MCF 10A (cell line): Measurements from ENCODE around the gene CYP4F8. TPM values are rescaled to one million over a fixed set of nuclear protein-coding genes. Genes with fewer than 3 reads are reported as not detected.

Source experiments
- BruUV-seq: library from RNA; stranded (reverse); fragments of 400-500 nt; replicated peaks from 2 replicates; lab custom pipeline; 2021; lab: Mats Ljungman, UMichigan
- CTCF ChIA-PET: fragments of 300-600 bp; sonication (Branson Sonifier 250); formaldehyde crosslinking; extraction: SDS; loops from one replicate; lab custom pipeline; 2021; ENCODE audit warnings: antibody characterized with exemption, inconsistent platforms; lab: Yijun Ruan, JAX
- POLR2A ChIA-PET: fragments of 300-600, 350-650 bp; sonication (Branson Sonifier 250); formaldehyde crosslinking; extraction: SDS; loops from one replicate; lab custom pipeline; 2020; ENCODE audit warnings: antibody characterized with exemption, inconsistent platforms; lab: Yijun Ruan, JAX
- DNase-seq: peaks from one replicate; pipeline ENCODE4 v3.0.0-alpha.2; 2018; ENCODE audit not compliant: unreplicated experiment
- H3K27ac Mint-ChIP-seq: one replicate; pipeline ENCODE4 v1.8.0; 2022; ENCODE audit warnings: mild to moderate bottlenecking, low read depth, mixed read lengths; ENCODE audit not compliant: unreplicated experiment
- H3K27me3 Mint-ChIP-seq: one replicate; pipeline ENCODE4 v1.8.0; 2022; ENCODE audit warnings: mixed read lengths; ENCODE audit not compliant: insufficient read depth, unreplicated experiment
- H3K36me3 Mint-ChIP-seq: one replicate; pipeline ENCODE4 v1.8.0; 2022; ENCODE audit warnings: mild to moderate bottlenecking, moderate library complexity, mixed read lengths; ENCODE audit not compliant: insufficient read depth, unreplicated experiment
- H3K4me1 Mint-ChIP-seq: one replicate; pipeline ENCODE4 v1.8.0; 2022; ENCODE audit warnings: mixed read lengths; ENCODE audit not compliant: insufficient read depth, unreplicated experiment
- H3K4me3 Mint-ChIP-seq: one replicate; pipeline ENCODE4 v1.8.0; 2022; ENCODE audit warnings: mild to moderate bottlenecking, moderate library complexity, mixed read lengths; ENCODE audit not compliant: unreplicated experiment
- H3K9me3 Mint-ChIP-seq: one replicate; pipeline ENCODE4 v1.8.0; 2022; ENCODE audit warnings: mixed read lengths; ENCODE audit not compliant: unreplicated experiment
- intact Hi-C: fragments of 100-400 bp; cut with micrococcal nuclease; formaldehyde crosslinking; loops from 2 replicates; pipeline ENCODE4 v1.14.1; 2022
- total RNA-seq: library from RNA; stranded (reverse); gene quantifications from 2 replicates; pipeline ENCODE4 v1.2.3, GENCODE V29; 2022
- TF ChIP-seq, protein P1 (sequence below): fragments of 200-600 bp; IDR thresholded peaks from one replicate; pipeline ENCODE4 v1.8.0; 2022; ENCODE audit warnings: antibody characterized with exemption, mild to moderate bottlenecking; ENCODE audit not compliant: unreplicated experiment

Gene CYP4F8
- total RNA-seq, 1 experiment from 2014 or later = not detected

DNA sequence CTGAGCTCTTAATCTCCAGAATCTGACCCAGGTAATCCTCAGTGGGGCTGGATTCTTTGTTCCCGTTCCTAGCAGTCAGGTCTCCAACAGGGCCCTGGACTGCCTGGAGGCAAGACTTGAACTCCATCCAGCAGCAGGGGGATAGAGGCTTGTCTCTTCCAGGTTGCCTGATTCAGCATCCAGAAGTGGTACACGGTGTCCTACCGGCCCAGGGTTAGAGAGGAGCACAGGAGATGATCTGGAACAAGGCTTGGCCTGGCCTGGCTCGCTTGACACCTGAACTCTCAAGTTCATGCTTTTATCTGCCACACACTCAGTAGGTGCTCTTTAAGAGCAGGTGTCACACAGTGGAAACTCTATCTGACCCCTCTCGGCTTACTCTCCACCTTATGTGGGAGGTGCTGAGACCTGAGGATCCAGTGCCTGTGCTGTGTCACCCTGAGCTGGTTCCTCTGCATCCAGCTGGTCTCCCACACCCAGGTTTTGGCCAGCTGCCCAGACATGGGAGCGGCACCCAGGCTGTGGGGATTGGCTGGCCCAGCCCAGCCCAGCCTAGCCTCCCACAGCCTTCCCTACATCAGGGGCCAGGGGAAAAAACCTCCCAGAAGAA is 25.4 kb downstream of the CYP4F8 start, which contains the start of gene CYP4F3:
Gene CYP4F3, plus strand, starts transcription at position 604 of the 610 bp plus-strand sequence. CDS start 519 bp downstream, outside the sequence.
- no TSS peak for BruUV-seq
- no peaks in the 10 kb centered on the region for H3K36me3 Mint-ChIP-seq
- intact Hi-C loops = no loop called here
- H3K27ac Mint-ChIP-seq = no peak within 1 kb of the TSS
- peak; percentile 91 for DNase-seq
- H3K4me3 Mint-ChIP-seq = no peak within 1 kb of the TSS
- peaks cover 20% of the 10 kb centered on the region for H3K4me1 Mint-ChIP-seq
- H3K27me3 Mint-ChIP-seq = no peaks in the 10 kb centered on the region
- H3K9me3 Mint-ChIP-seq = peaks cover 28% of the 10 kb centered on the region
- TF ChIP-seq, protein P1, sequence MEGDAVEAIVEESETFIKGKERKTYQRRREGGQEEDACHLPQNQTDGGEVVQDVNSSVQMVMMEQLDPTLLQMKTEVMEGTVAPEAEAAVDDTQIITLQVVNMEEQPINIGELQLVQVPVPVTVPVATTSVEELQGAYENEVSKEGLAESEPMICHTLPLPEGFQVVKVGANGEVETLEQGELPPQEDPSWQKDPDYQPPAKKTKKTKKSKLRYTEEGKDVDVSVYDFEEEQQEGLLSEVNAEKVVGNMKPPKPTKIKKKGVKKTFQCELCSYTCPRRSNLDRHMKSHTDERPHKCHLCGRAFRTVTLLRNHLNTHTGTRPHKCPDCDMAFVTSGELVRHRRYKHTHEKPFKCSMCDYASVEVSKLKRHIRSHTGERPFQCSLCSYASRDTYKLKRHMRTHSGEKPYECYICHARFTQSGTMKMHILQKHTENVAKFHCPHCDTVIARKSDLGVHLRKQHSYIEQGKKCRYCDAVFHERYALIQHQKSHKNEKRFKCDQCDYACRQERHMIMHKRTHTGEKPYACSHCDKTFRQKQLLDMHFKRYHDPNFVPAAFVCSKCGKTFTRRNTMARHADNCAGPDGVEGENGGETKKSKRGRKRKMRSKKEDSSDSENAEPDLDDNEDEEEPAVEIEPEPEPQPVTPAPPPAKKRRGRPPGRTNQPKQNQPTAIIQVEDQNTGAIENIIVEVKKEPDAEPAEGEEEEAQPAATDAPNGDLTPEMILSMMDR = no peak
- ChIA-PET POLR2A (interaction anchor here (0.7 kb wide), 1 partner anchor 430 kb away, joined by 3 read pairs; no protein-coding TSS in a partner anchor), CTCF (interaction anchor here (0.5 to 0.7 kb wide), 4 partner anchors 11 to 171 kb away, joined by 3 to 4 read pairs (median 4); no protein-coding TSS in a partner anchor)

DNA sequence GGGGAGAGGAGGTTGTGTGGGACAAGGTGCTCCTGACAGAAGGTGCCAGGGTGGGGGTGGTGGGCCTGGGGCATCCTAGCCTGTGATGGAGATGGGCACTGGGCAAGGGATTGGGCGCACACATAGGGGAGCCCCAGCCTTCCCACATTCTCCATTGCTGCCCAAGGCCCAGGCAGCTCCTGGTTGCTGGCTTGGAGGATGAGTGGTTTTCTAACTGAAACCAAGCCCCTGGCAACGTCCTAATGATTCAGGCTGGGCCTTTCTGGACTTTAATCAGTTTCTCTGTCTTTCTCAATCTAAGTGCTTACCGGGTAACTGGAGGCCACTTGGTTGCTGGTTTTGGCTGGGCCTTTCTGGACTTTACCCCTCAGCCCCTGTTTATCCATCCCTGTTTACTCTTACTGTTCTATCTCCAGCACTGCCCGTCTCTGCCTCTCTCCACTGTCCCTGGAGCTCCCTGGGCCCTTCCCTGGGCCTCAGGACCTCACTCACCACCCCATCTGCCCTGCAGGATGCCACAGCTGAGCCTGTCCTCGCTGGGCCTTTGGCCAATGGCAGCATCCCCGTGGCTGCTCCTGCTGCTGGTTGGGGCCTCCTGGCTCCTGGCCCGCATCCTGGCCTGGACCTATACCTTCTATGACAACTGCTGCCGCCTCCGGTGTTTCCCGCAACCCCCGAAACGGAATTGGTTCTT is 26.0 kb downstream of the CYP4F8 start:
- H3K27ac Mint-ChIP-seq = no peak overlapping the region
- intact Hi-C loops = no loop called here
- H3K27me3 Mint-ChIP-seq = no peaks in the 10 kb centered on the region
- H3K4me3 Mint-ChIP-seq = no peak overlapping the region
- no peaks in the 10 kb centered on the region for H3K36me3 Mint-ChIP-seq
- H3K9me3 Mint-ChIP-seq = peaks cover 33% of the 10 kb centered on the region
- no TSS peak for BruUV-seq
- ChIA-PET CTCF (interaction anchor here (0.5 to 0.7 kb wide), 2 partner anchors 12 to 170 kb away, joined by 3 to 4 read pairs; no protein-coding TSS in a partner anchor), POLR2A (interaction anchor here (0.7 kb wide), 1 partner anchor 429 kb away, joined by 3 read pairs; no protein-coding TSS in a partner anchor)
- TF ChIP-seq, protein P1 = no peak
- DNase-seq = no peak
- peaks cover 20% of the 10 kb centered on the region for H3K4me1 Mint-ChIP-seq

DNA sequence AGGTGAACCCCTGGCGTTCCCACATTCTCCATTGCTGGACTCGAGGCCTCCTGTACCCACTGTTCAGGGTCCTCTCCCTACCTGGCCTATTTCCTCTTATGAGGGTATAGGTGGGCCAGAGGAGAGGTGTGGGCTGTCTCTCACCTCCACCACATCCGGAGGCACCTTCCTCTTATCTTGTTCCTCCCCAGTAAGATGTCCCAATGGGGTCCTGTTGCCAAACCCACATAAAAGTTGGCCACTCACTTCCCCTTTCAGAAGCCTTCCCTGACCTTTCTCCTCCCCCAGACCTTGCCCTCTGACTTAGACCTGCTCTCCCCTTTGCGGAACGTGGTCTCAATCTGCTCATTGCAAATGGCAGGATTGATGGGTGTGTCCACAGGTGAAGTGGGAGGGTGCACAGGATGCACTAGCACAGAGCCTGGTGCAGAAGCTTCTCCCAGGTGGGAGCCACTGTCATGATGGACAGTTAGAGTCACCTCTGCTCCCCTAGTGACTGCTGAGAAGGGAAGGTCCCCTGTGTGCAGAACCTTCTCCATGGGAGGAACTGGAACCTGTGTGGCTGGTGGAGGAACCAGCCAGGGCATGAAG is 27.0 kb downstream of the CYP4F8 start:
- ChIA-PET CTCF (no interaction called here), POLR2A (no interaction called here)
- H3K27me3 Mint-ChIP-seq = no peaks in the 10 kb centered on the region
- H3K4me3 Mint-ChIP-seq = no peak overlapping the region
- H3K9me3 Mint-ChIP-seq = peaks cover 33% of the 10 kb centered on the region
- intact Hi-C loops = no loop called here
- no peak for DNase-seq
- H3K36me3 Mint-ChIP-seq = no peaks in the 10 kb centered on the region
- TF ChIP-seq, protein P1 = no peak
- H3K4me1 Mint-ChIP-seq = peaks cover 20% of the 10 kb centered on the region
- H3K27ac Mint-ChIP-seq = no peak overlapping the region
- no TSS peak for BruUV-seq

DNA sequence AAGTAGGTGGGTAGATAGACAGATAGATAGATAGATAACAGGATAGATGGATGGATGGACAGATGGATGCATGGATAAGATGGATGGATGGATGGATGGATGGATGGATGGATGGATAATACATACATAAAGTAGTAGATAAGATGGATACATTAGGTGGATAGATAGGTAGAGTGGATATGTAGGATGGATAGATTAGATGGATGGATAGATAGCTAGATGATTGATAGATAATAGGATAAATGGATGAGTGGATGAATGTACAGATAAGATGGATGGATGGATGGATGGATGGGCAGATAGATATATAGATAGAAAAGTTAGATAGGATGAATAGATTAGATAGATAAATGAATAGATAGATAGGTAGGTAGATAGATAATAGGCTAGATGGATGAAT is 27.8 kb downstream of the CYP4F8 start:
- TF ChIP-seq, protein P1 = no peak
- intact Hi-C loops = no loop called here
- Mint-ChIP-seq H3K27ac (no peak overlapping the region), H3K27me3 (no peaks in the 10 kb centered on the region), H3K4me3 (no peak overlapping the region), H3K36me3 (no peaks in the 10 kb centered on the region), H3K9me3 (peaks cover 33% of the 10 kb centered on the region), H3K4me1 (peaks cover 20% of the 10 kb centered on the region)
- BruUV-seq = no TSS peak
- POLR2A ChIA-PET = interaction anchor here (0.6 kb wide), 1 partner anchor 383 kb away, joined by 3 read pairs; no protein-coding TSS in a partner anchor
- no peak for DNase-seq
- CTCF ChIA-PET = no interaction called here
